Measurements from ENCODE around the gene HSPBAP1.

Gene HSPBAP1

DNA sequence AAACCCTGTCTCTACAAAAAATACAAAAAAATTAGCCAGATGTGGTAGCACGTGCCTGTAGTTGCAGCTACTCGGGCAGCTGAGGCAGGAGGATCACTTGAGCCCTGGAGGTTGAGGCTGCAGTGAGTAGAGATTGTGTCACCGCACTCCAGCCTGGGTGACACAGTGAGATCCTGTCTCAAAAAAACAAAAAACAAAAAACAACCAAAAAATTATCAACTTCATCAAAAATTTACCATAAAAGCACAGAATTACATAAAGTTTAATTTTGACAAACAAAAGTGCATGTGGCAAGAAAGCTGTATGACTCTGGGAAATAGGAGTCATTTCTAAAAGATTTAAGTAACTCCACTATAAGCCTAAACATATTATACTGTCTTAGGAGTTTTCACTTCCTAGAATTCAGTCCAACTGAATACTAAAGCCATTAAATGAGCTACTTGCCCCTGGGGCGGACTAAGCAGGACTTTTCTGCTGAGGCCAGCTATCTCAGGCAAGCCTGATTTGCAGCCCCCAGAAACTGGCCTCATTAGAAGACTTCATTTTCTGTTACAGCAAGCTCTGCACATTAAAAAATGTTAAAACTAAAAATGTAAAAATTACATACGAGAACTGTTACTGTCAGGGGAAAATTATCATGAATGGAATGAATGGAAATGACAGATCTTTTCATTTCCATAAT lies 23.0 kb downstream of the HSPBAP1 start:
- no peak for DNase-seq
- H2BK12ac ChIP-seq (ENCODE audit: low read length) = no peak overlapping the region
- no peaks in the 10 kb centered on the region for H3K9me3 ChIP-seq (ENCODE audit: insufficient read depth, low read depth, low read length)
- H3K18ac ChIP-seq (ENCODE audit: low read length) = no peak overlapping the region
- H3K14ac ChIP-seq (ENCODE audit: low read length) = no peak overlapping the region
- H2AFZ ChIP-seq (ENCODE audit: insufficient read depth, low read length, poor library complexity) = no peak overlapping the region
- no peak overlapping the region for H4K8ac ChIP-seq (ENCODE audit: low read depth, low read length)
- H3K4me2 ChIP-seq (ENCODE audit: low read length) = no peak overlapping the region
- no peaks in the 10 kb centered on the region for H3K79me2 ChIP-seq (ENCODE audit: control insufficient read depth, insufficient read depth, low read length, poor library complexity)
- no CpG with 5 or more reads among the region's 5 CpGs for WGBS (ENCODE audit: extremely low coverage, insufficient coverage, insufficient read length)
- no peaks in the 10 kb centered on the region for H3K36me3 ChIP-seq (ENCODE audit: control insufficient read depth in 1 of 2, insufficient read depth in 2 of 2, low read length in 2 of 2)
- no peak overlapping the region for H2BK120ac ChIP-seq (ENCODE audit: insufficient read depth, low read length, poor library complexity)
- H4K91ac ChIP-seq (ENCODE audit: low read depth, low read length) = no peak overlapping the region
- no peak overlapping the region for H3K23ac ChIP-seq (ENCODE audit: low read length)
- H3K4me1 ChIP-seq (ENCODE audit: control insufficient read depth in 1 of 2, insufficient read depth in 2 of 2, low read length in 2 of 2) = peaks cover 4 to 7% of the 10 kb centered on the region in 2 experiments
- H3K27ac ChIP-seq (ENCODE audit: low read depth, low read length) = no peak overlapping the region
- H3K9ac ChIP-seq (ENCODE audit: low read length) = no peak overlapping the region
- no peak overlapping the region for H4K12ac ChIP-seq (ENCODE audit: low read depth, low read length)
- H2AK5ac ChIP-seq (ENCODE audit: low read length) = no peak overlapping the region
- no peak overlapping the region for H3K4me3 ChIP-seq (ENCODE audit: low read depth, low read length)
- H3K27me3 ChIP-seq (ENCODE audit: insufficient read depth, low read length) = no peaks in the 10 kb centered on the region
- H2BK5ac ChIP-seq (ENCODE audit: low read depth, low read length, poor library complexity) = no peak overlapping the region
- H3K4ac ChIP-seq (ENCODE audit: low read depth, low read length) = no peak overlapping the region
- H3K79me1 ChIP-seq (ENCODE audit: low read length) = peaks cover 2% of the 10 kb centered on the region

DNA sequence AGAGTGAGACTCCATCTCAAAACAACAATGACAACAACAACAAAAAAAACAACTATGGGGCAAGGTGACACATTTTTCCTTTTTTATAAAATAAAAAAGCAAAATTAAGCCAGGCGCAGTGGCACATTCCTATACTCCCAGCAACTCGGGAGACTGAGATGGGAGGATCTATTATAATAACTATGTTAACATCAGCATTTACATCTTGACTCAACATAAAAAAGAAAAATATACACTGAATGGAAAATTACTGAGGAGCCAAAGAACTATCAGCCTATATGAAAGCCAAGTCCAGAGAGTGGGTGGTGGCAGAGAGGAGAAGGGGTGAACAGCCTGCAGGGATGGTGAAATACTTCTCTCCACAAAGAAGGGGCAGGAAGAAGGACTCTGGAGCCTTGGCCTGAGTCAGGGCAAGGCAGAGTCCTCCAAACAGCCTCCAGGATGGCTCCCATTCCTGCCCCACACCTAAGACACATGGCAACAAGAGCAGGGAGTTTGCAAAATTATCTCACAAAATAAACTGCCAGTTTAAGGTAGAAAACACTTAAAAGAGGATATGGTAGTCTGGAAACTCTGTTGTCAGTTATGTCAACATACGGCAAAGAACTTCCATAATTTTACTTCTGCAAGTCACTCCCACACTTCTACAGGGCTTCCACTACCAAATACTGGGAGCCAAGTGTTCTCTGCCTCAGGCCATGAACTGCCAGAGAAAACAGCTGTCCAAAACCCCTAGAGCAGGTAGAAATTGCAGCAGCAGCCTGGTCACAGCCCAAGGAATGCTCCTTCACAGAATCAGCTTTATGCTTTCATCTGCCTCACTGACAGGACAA lies 25.9 kb downstream of the HSPBAP1 start:
- H3K18ac ChIP-seq (ENCODE audit: low read length) = peak overlapping the region; percentile 73
- H3K4me2 ChIP-seq (ENCODE audit: low read length) = no peak overlapping the region
- no peak overlapping the region for H3K9ac ChIP-seq (ENCODE audit: low read length)
- H3K4me1 ChIP-seq (ENCODE audit: control insufficient read depth in 1 of 2, insufficient read depth in 2 of 2, low read length in 2 of 2) = peaks cover 4 to 7% of the 10 kb centered on the region in 2 experiments
- peak overlapping the region; percentile 53 for H2BK120ac ChIP-seq (ENCODE audit: insufficient read depth, low read length, poor library complexity)
- H4K8ac ChIP-seq (ENCODE audit: low read depth, low read length) = peak overlapping the region; percentile 77
- peak overlapping the region; percentile 69 for H2BK5ac ChIP-seq (ENCODE audit: low read depth, low read length, poor library complexity)
- H2BK12ac ChIP-seq (ENCODE audit: low read length) = peak overlapping the region; percentile 93
- H3K27ac ChIP-seq (ENCODE audit: low read depth, low read length) = peak overlapping the region; percentile 11
- peak; percentile 89 to 91 for DNase-seq
- H3K4ac ChIP-seq (ENCODE audit: low read depth, low read length) = no peak overlapping the region
- no peaks in the 10 kb centered on the region for H3K79me2 ChIP-seq (ENCODE audit: control insufficient read depth, insufficient read depth, low read length, poor library complexity)
- H3K36me3 ChIP-seq (ENCODE audit: control insufficient read depth in 1 of 2, insufficient read depth in 2 of 2, low read length in 2 of 2) = no peaks in the 10 kb centered on the region
- peak overlapping the region; percentile 86 for H2AK5ac ChIP-seq (ENCODE audit: low read length)
- no peak overlapping the region for H3K4me3 ChIP-seq (ENCODE audit: low read depth, low read length)
- H2AFZ ChIP-seq (ENCODE audit: insufficient read depth, low read length, poor library complexity) = no peak overlapping the region
- H4K91ac ChIP-seq (ENCODE audit: low read depth, low read length) = no peak overlapping the region
- H3K23ac ChIP-seq (ENCODE audit: low read length) = no peak overlapping the region
- H3K9me3 ChIP-seq (ENCODE audit: insufficient read depth, low read depth, low read length) = no peaks in the 10 kb centered on the region
- no CpG with 5 or more reads among the region's 3 CpGs for WGBS (ENCODE audit: extremely low coverage, insufficient coverage, insufficient read length)
- H3K14ac ChIP-seq (ENCODE audit: low read length) = peak overlapping the region; percentile 62
- H3K79me1 ChIP-seq (ENCODE audit: low read length) = peaks cover 2% of the 10 kb centered on the region
- no peaks in the 10 kb centered on the region for H3K27me3 ChIP-seq (ENCODE audit: insufficient read depth, low read length)
- H4K12ac ChIP-seq (ENCODE audit: low read depth, low read length) = peak overlapping the region; percentile 50

DNA sequence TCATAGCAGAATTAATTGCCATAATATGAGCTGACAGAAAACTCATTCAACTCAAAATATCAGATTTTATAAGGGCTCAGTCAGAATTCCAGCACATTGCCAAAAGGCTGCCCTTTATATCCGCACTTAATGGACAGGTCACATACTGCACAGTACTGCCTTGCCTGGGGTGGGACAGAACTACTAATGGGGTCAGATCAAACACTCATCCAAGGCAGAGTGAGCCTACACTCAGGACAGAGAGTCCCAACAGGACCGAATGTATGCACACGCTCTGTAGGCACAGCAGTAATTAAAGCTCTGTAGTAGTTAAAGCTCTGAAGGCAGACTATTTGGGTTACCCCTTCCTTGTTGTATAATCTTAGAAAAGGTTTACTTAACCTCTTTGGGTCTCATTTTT lies 27.2 kb downstream of the HSPBAP1 start:
- Histone ChIP-seq H3K79me2 (ENCODE audit: control insufficient read depth, insufficient read depth, low read length, poor library complexity) (no peaks in the 10 kb centered on the region), H3K4ac (ENCODE audit: low read depth, low read length) (no peak overlapping the region)

DNA sequence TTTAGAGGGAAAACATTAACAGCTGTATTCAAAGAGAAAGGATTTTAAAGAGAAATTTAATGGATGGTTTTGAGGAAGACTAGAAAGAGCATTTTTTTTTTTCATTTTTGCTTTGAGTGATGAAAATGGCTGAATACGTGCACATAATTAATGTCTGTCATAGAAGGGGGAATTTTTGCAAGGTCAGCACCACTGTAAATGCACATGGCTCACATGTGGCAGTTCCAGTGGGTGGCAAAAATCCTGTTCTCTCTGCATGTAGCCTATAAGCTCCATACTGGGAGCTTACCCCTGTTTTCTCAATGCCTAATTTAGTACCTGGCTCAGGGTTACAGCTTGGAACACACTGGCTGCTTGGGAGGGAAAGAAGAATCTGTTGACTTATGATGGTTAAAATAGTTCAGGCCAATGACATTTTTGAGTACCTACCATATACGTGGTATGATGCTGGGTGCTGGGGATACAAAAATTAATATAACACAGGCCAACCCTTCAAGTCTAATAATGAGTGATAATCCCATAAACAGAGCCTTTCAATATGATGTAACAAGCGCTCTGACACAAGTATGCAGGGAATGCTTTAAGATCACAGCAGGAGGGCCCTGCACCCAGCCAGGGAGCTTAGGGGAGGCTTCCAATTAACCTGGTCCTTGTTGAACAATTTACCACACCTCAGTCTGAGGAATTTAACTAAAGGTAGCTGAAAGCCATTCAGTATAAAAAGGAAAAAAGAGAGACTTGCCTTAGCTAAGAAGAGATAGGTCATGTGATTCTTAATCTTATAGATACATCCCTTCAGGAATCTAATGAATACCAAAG lies 33.0 kb downstream of the HSPBAP1 start:
- H3K27ac ChIP-seq (ENCODE audit: low read depth, low read length) = no peak overlapping the region
- H3K79me2 ChIP-seq (ENCODE audit: control insufficient read depth, insufficient read depth, low read length, poor library complexity) = no peaks in the 10 kb centered on the region
- H3K18ac ChIP-seq (ENCODE audit: low read length) = no peak overlapping the region
- H3K4ac ChIP-seq (ENCODE audit: low read depth, low read length) = no peak overlapping the region
- WGBS (ENCODE audit: extremely low coverage, insufficient coverage, insufficient read length) = no CpG with 5 or more reads among the region's 3 CpGs
- H4K8ac ChIP-seq (ENCODE audit: low read depth, low read length) = no peak overlapping the region
- no peaks in the 10 kb centered on the region for H3K27me3 ChIP-seq (ENCODE audit: insufficient read depth, low read length)
- no peak overlapping the region for H3K9ac ChIP-seq (ENCODE audit: low read length)
- H3K4me3 ChIP-seq (ENCODE audit: low read depth, low read length) = no peak overlapping the region
- no peak overlapping the region for H3K23ac ChIP-seq (ENCODE audit: low read length)
- H3K36me3 ChIP-seq (ENCODE audit: control insufficient read depth in 1 of 2, insufficient read depth in 2 of 2, low read length in 2 of 2) = peaks cover 0 to 3% of the 10 kb centered on the region in 2 experiments
- H3K14ac ChIP-seq (ENCODE audit: low read length) = no peak overlapping the region
- no peak overlapping the region for H3K4me2 ChIP-seq (ENCODE audit: low read length)
- H2AK5ac ChIP-seq (ENCODE audit: low read length) = no peak overlapping the region
- peaks cover 3 to 4% of the 10 kb centered on the region in 2 experiments for H3K4me1 ChIP-seq (ENCODE audit: control insufficient read depth in 1 of 2, insufficient read depth in 2 of 2, low read length in 2 of 2)
- no peak overlapping the region for H2BK12ac ChIP-seq (ENCODE audit: low read length)
- no peaks in the 10 kb centered on the region for H3K9me3 ChIP-seq (ENCODE audit: insufficient read depth, low read depth, low read length)
- no peak overlapping the region for H2AFZ ChIP-seq (ENCODE audit: insufficient read depth, low read length, poor library complexity)
- no peak overlapping the region for H4K91ac ChIP-seq (ENCODE audit: low read depth, low read length)
- H4K12ac ChIP-seq (ENCODE audit: low read depth, low read length) = no peak overlapping the region
- no peak overlapping the region for H2BK120ac ChIP-seq (ENCODE audit: insufficient read depth, low read length, poor library complexity)
- H3K79me1 ChIP-seq (ENCODE audit: low read length) = peaks cover 2% of the 10 kb centered on the region
- H2BK5ac ChIP-seq (ENCODE audit: low read depth, low read length, poor library complexity) = no peak overlapping the region
- peak; percentile 42 to 74 for DNase-seq

More for the DNA sequence above, 27.2 kb downstream of the HSPBAP1 start:
- no peak overlapping the region for H3K18ac ChIP-seq (ENCODE audit: low read length)
- H3K9me3 ChIP-seq (ENCODE audit: insufficient read depth, low read depth, low read length) = no peaks in the 10 kb centered on the region
- H3K4me1 ChIP-seq (ENCODE audit: control insufficient read depth in 1 of 2, insufficient read depth in 2 of 2, low read length in 2 of 2) = peaks cover 4 to 7% of the 10 kb centered on the region in 2 experiments
- H3K27me3 ChIP-seq (ENCODE audit: insufficient read depth, low read length) = no peaks in the 10 kb centered on the region
- H4K91ac ChIP-seq (ENCODE audit: low read depth, low read length) = no peak overlapping the region
- DNase-seq = no peak
- H3K27ac ChIP-seq (ENCODE audit: low read depth, low read length) = no peak overlapping the region
- H4K12ac ChIP-seq (ENCODE audit: low read depth, low read length) = no peak overlapping the region
- H2BK120ac ChIP-seq (ENCODE audit: insufficient read depth, low read length, poor library complexity) = no peak overlapping the region
- no peak overlapping the region for H2BK5ac ChIP-seq (ENCODE audit: low read depth, low read length, poor library complexity)
- H3K9ac ChIP-seq (ENCODE audit: low read length) = no peak overlapping the region
- H2AFZ ChIP-seq (ENCODE audit: insufficient read depth, low read length, poor library complexity) = no peak overlapping the region
- H3K23ac ChIP-seq (ENCODE audit: low read length) = no peak overlapping the region
- H3K79me1 ChIP-seq (ENCODE audit: low read length) = peaks cover 3% of the 10 kb centered on the region
- H2BK12ac ChIP-seq (ENCODE audit: low read length) = no peak overlapping the region
- H4K8ac ChIP-seq (ENCODE audit: low read depth, low read length) = no peak overlapping the region
- no peak overlapping the region for H3K14ac ChIP-seq (ENCODE audit: low read length)
- no peak overlapping the region for H3K4me3 ChIP-seq (ENCODE audit: low read depth, low read length)
- no peak overlapping the region for H3K4me2 ChIP-seq (ENCODE audit: low read length)
- H2AK5ac ChIP-seq (ENCODE audit: low read length) = no peak overlapping the region
- H3K36me3 ChIP-seq (ENCODE audit: control insufficient read depth in 1 of 2, insufficient read depth in 2 of 2, low read length in 2 of 2) = no peaks in the 10 kb centered on the region
- WGBS (ENCODE audit: extremely low coverage, insufficient coverage, insufficient read length) = no CpG with 5 or more reads among the region's 3 CpGs
